Astrocyte (in vitro differentiated cells and primary cell): Measurements from ENCODE around the gene MPRIP. TPM values are rescaled to one million over a fixed set of nuclear protein-coding genes. Genes with fewer than 3 reads are reported as not detected.

ENCODE experiments used
- DNase-seq: peaks from one replicate; pipeline ENCODE4 v3.0.0-alpha.2; 2010; ENCODE audit warnings: low read depth
- FAIRE-seq: peaks from 2 replicates; lab custom pipeline; 2011; peaks lifted over from hg19 to GRCh38; lab: Jason Lieb, UNC
- H2AFZ ChIP-seq: 2 replicates; pipeline ENCODE4 v1.6.0; 2012; ENCODE audit warnings: low read depth, low read length, inconsistent platforms
- H3K27ac ChIP-seq: 2 replicates; pipeline ENCODE4 v1.5.1; 2011; ENCODE audit warnings: low read depth, low read length, inconsistent platforms
- H3K27me3 ChIP-seq: 2 replicates; pipeline ENCODE4 v1.6.0; 2011; ENCODE audit warnings: low read length, inconsistent platforms; ENCODE audit not compliant: insufficient read depth
- H3K36me3 ChIP-seq: 2 replicates; pipeline ENCODE4 v1.5.1; 2011; ENCODE audit warnings: low read length, inconsistent platforms; ENCODE audit not compliant: insufficient read depth
- H3K4me1 ChIP-seq: 2 replicates; pipeline ENCODE4 v1.5.1; 2011; ENCODE audit warnings: low read length, inconsistent platforms; ENCODE audit not compliant: insufficient read depth
- H3K4me2 ChIP-seq: 2 replicates; pipeline ENCODE4 v1.6.0; 2012; ENCODE audit warnings: low read length, inconsistent platforms
- H3K4me3 ChIP-seq: 2 replicates; pipeline ENCODE4 v1.5.1; 2011; ENCODE audit warnings: low read depth, mild to moderate bottlenecking, low read length, inconsistent platforms; ENCODE audit not compliant: insufficient read depth
- H3K79me2 ChIP-seq: 2 replicates; pipeline ENCODE4 v1.6.0; 2012; ENCODE audit warnings: mild to moderate bottlenecking, low read length, inconsistent platforms; ENCODE audit not compliant: insufficient read depth
- H3K9ac ChIP-seq: 2 replicates; pipeline ENCODE4 v1.6.0; 2012; ENCODE audit warnings: mild to moderate bottlenecking, low read length, inconsistent platforms
- H3K9me3 ChIP-seq: 2 replicates; pipeline ENCODE4 v1.5.1; 2012; ENCODE audit warnings: low read depth, mild to moderate bottlenecking, low read length, inconsistent platforms; ENCODE audit not compliant: insufficient read depth
- H4K20me1 ChIP-seq: 2 replicates; pipeline ENCODE4 v1.6.0; 2012; ENCODE audit warnings: low read length, inconsistent platforms; ENCODE audit not compliant: insufficient read depth
- H3K27ac Mint-ChIP-seq: one replicate; pipeline ENCODE4 v1.8.0; 2021; ENCODE audit warnings: mild to moderate bottlenecking, mixed read lengths; ENCODE audit not compliant: unreplicated experiment
- H3K27me3 Mint-ChIP-seq: one replicate; pipeline ENCODE4 v1.8.0; 2021; ENCODE audit warnings: low read depth, mixed read lengths; ENCODE audit not compliant: unreplicated experiment
- H3K36me3 Mint-ChIP-seq: one replicate; pipeline ENCODE4 v1.8.0; 2021; ENCODE audit warnings: low read depth, mixed read lengths; ENCODE audit not compliant: unreplicated experiment
- H3K4me1 Mint-ChIP-seq: one replicate; pipeline ENCODE4 v1.8.0; 2021; ENCODE audit warnings: low read depth, mixed read lengths; ENCODE audit not compliant: unreplicated experiment
- H3K4me3 Mint-ChIP-seq: one replicate; pipeline ENCODE4 v1.8.0; 2021; ENCODE audit warnings: mild to moderate bottlenecking, moderate library complexity, mixed read lengths; ENCODE audit not compliant: unreplicated experiment
- H3K9me3 Mint-ChIP-seq: one replicate; pipeline ENCODE4 v1.8.0; 2021; ENCODE audit warnings: mild to moderate bottlenecking, mixed read lengths; ENCODE audit not compliant: unreplicated experiment
- CTCF ChIP-seq: IDR thresholded peaks from 2 replicates; pipeline ENCODE4 v1.5.1; 2011; ENCODE audit warnings: low read depth, mild to moderate bottlenecking, inconsistent platforms, low read length, moderate library complexity; ENCODE audit not compliant: insufficient read depth
- EZH2 ChIP-seq: IDR thresholded peaks from 2 replicates; pipeline ENCODE4 v1.6.1; 2012; ENCODE audit warnings: mild to moderate bottlenecking, low read length, inconsistent platforms; ENCODE audit not compliant: insufficient read depth
- total RNA-seq: library from RNA; stranded (reverse); gene quantifications from 2 replicates; pipeline ENCODE4 v1.2.1, GENCODE V29; 2021

Gene MPRIP
- total RNA-seq, 1 donor from 2014 or later = 176 TPM

- no peak overlapping the region for H2AFZ ChIP-seq
- DNase-seq = no peak
- peaks cover 24% of the 10 kb centered on the region for H3K36me3 Mint-ChIP-seq
- H3K36me3 ChIP-seq = peaks cover 2% of the 10 kb centered on the region
- peaks cover 100% of the 10 kb centered on the region for H4K20me1 ChIP-seq
- H3K27me3 ChIP-seq = no peaks in the 10 kb centered on the region
- no peak overlapping the region for H3K27ac ChIP-seq
- H3K9me3 ChIP-seq = no peaks in the 10 kb centered on the region
- H3K4me2 ChIP-seq = no peak overlapping the region
- H3K27me3 Mint-ChIP-seq = no peaks in the 10 kb centered on the region
- H3K4me1 Mint-ChIP-seq = peaks cover 13% of the 10 kb centered on the region
- no peak overlapping the region for H3K4me3 ChIP-seq
- H3K9me3 Mint-ChIP-seq = no peaks in the 10 kb centered on the region
- H3K9ac ChIP-seq = no peak overlapping the region
- TF ChIP-seq CTCF (no peak), EZH2 (no peak)
- FAIRE-seq = no peak
- H3K27ac Mint-ChIP-seq = no peak overlapping the region
- peaks cover 100% of the 10 kb centered on the region for H3K79me2 ChIP-seq
- H3K4me1 ChIP-seq = peaks cover 9% of the 10 kb centered on the region
- no peak overlapping the region for H3K4me3 Mint-ChIP-seq
These were observed 18.0 kb downstream of the MPRIP start for GRCh38 chr17:17060001-17060922.

DNA sequence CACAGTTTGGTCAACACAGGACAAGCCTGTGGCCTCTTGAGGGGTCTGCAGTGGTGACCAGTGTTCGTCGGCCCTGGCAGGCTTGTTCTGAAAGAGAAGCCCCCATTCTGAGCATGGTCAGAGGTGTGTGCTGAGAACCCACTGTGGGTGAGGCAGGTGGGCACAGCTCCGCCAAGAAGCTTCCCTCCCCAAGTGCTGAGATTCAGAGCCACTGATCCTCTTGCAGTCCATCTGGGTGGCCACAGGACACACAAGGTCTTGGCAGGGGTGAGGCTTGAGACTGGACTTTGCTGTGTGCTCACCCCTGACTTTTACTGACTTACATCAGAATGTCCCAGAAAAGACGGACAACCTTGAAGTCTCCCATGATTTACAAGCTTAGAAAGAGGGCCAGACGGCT, 18.7 kb downstream of the MPRIP start:
- peaks cover 100% of the 10 kb centered on the region for H4K20me1 ChIP-seq
- H3K27me3 Mint-ChIP-seq = no peaks in the 10 kb centered on the region
- peaks cover 24% of the 10 kb centered on the region for H3K36me3 Mint-ChIP-seq
- H3K36me3 ChIP-seq = peaks cover 2% of the 10 kb centered on the region
- no peak overlapping the region for H3K4me3 ChIP-seq
- no peak overlapping the region for H3K4me2 ChIP-seq
- peaks cover 100% of the 10 kb centered on the region for H3K79me2 ChIP-seq
- H3K9me3 ChIP-seq = no peaks in the 10 kb centered on the region
- H3K27me3 ChIP-seq = no peaks in the 10 kb centered on the region
- peaks cover 7% of the 10 kb centered on the region for H3K4me1 ChIP-seq
- no peak overlapping the region for H3K9ac ChIP-seq
- H2AFZ ChIP-seq = no peak overlapping the region
- no peak overlapping the region for H3K27ac ChIP-seq
- TF ChIP-seq CTCF (no peak), EZH2 (no peak)
- H3K9me3 Mint-ChIP-seq = no peaks in the 10 kb centered on the region
- H3K4me3 Mint-ChIP-seq = no peak overlapping the region
- peaks cover 13% of the 10 kb centered on the region for H3K4me1 Mint-ChIP-seq
- no peak overlapping the region for H3K27ac Mint-ChIP-seq
- DNase-seq (no peak), FAIRE-seq (no peak)

DNA sequence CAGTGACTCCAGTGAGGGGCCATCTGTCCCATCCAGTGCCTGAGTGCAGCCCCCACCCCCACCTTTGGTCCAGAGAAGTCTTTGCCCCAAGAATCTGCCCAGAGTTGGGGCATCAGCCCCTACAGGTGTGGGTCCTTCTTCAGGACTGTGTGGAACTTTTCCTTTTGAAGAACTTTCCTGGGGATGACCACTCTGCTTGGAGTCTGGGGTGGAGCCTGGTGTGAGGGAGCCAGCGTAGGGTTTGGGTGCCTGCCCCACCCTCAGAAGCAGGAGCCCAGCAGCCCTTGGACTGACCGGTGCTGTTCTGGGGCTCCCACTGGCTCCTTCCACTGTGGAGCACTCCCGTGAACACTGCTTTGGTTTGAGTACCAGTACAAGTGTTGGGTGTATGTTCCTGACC, 19.3 kb downstream of the MPRIP start:
- TF ChIP-seq CTCF = no peak
- TF ChIP-seq EZH2 = no peak
- DNase-seq (no peak), FAIRE-seq (no peak)
- Histone ChIP-seq H3K4me1 (peaks cover 4% of the 10 kb centered on the region), H3K4me2 (no peak overlapping the region), H2AFZ (no peak overlapping the region), H3K79me2 (peaks cover 100% of the 10 kb centered on the region), H4K20me1 (peaks cover 100% of the 10 kb centered on the region), H3K9me3 (no peaks in the 10 kb centered on the region), H3K27me3 (no peaks in the 10 kb centered on the region), H3K4me3 (no peak overlapping the region), H3K36me3 (peaks cover 2% of the 10 kb centered on the region), H3K9ac (no peak overlapping the region), H3K27ac (no peak overlapping the region)
- Mint-ChIP-seq H3K27ac (no peak overlapping the region), H3K4me3 (no peak overlapping the region), H3K4me1 (peaks cover 9% of the 10 kb centered on the region), H3K27me3 (no peaks in the 10 kb centered on the region), H3K36me3 (peaks cover 24% of the 10 kb centered on the region), H3K9me3 (no peaks in the 10 kb centered on the region)
